CD4-positive, alpha-beta memory T cell (primary cell): ENCODE results near the gene LURAP1L. TPM values are rescaled to one million over a fixed set of nuclear protein-coding genes. Genes with fewer than 3 reads are reported as not detected.

ENCODE experiments used
- CTCF ChIA-PET: fragments of 350-600 bp; sonication (Branson Sonifier 250); formaldehyde crosslinking; loops from one replicate; lab custom pipeline; 2021; ENCODE audit warnings: inconsistent platforms; ENCODE audit not compliant: partially characterized antibody; lab: Charles Lee
- POLR2A ChIA-PET: fragments of 350-600 bp; sonication (Branson Sonifier 250); formaldehyde crosslinking; loops from one replicate; lab custom pipeline; 2021; ENCODE audit not compliant: partially characterized antibody; lab: Charles Lee
- DNase-seq, 5 donors: peaks; one replicate each; pipeline versions ENCODE4 v3.0.0 to v3.0.0-alpha.2; 2020 to 2022; ENCODE audit warnings: mixed read lengths in 1 of 5
- H3K27ac ChIP-seq: one replicate; pipeline ENCODE4 v1.7.0; 2013; ENCODE audit warnings: low read depth, low read length
- H3K27me3 ChIP-seq: 2 replicates; pipeline ENCODE4 v1.7.0; 2013; ENCODE audit warnings: mild to moderate bottlenecking, low read length, moderate library complexity; ENCODE audit not compliant: insufficient read depth
- H3K36me3 ChIP-seq: 2 replicates; pipeline ENCODE4 v1.7.0; 2013; ENCODE audit warnings: mild to moderate bottlenecking, low read length, moderate library complexity; ENCODE audit not compliant: insufficient read depth
- H3K4me1 ChIP-seq: 2 replicates; pipeline ENCODE4 v1.7.0; 2013; ENCODE audit warnings: mild to moderate bottlenecking, low read length, moderate library complexity; ENCODE audit not compliant: insufficient read depth
- H3K4me3 ChIP-seq, 2 donors: one replicate each; pipeline ENCODE4 v1.7.0; 2013; ENCODE audit warnings: low read length in 2 of 2, mild to moderate bottlenecking in 1 of 2
- H3K9me3 ChIP-seq, 2 donors: one replicate each; pipeline ENCODE4 v1.7.0; 2013; ENCODE audit warnings: low read length in 2 of 2, control low read depth in 1 of 2; ENCODE audit not compliant: control insufficient read depth in 1 of 2
- H3K27ac Mint-ChIP-seq, 7 donors: one replicate each; pipeline ENCODE4 v1.8.0; 2020 to 2021; ENCODE audit warnings: mixed read lengths in 7 of 7, mild to moderate bottlenecking in 6 of 7, inconsistent platforms in 3 of 7, moderate library complexity in 3 of 7
- H3K27me3 Mint-ChIP-seq, 2 donors: one replicate each; pipeline ENCODE4 v1.8.0; 2020 to 2021; ENCODE audit warnings: mixed read lengths in 2 of 2
- H3K36me3 Mint-ChIP-seq, 2 donors: one replicate each; pipeline ENCODE4 v1.8.0; 2020 to 2021; ENCODE audit warnings: mixed read lengths in 2 of 2, inconsistent platforms in 1 of 2, mild to moderate bottlenecking in 1 of 2
- H3K4me1 Mint-ChIP-seq, 4 donors: one replicate each; pipeline ENCODE4 v1.8.0; 2020 to 2021; ENCODE audit warnings: mixed read lengths in 4 of 4, mild to moderate bottlenecking in 1 of 4
- H3K4me3 Mint-ChIP-seq, 8 donors: one replicate each; pipeline ENCODE4 v1.8.0; 2020 to 2021; ENCODE audit warnings: mixed read lengths in 8 of 8, mild to moderate bottlenecking in 7 of 8, moderate library complexity in 6 of 8, inconsistent platforms in 3 of 8
- H3K9me3 Mint-ChIP-seq, 8 donors: one replicate each; pipeline ENCODE4 v1.8.0; 2020 to 2021; ENCODE audit warnings: mixed read lengths in 8 of 8, mild to moderate bottlenecking in 5 of 8, inconsistent platforms in 3 of 8, moderate library complexity in 1 of 8
- intact Hi-C: fragments of 100-400 bp; cut with micrococcal nuclease; formaldehyde crosslinking; loops from one replicate; pipeline ENCODE4 v1.15.1; 2023
- polyA plus RNA-seq, 2 donors: library from polyadenylated mRNA; unstranded; fragments of 300-500 nt; fragmentation: Illumina TruSeq; gene quantifications; one replicate each; pipeline ENCODE4 v1.2.3, GENCODE V29; 2021
- total RNA-seq, 2 experiments: library from RNA; stranded (reverse); gene quantifications; one replicate each; pipeline ENCODE4 v1.2.3, GENCODE V29; 2021

The LURAP1L gene
- total and polyA plus RNA-seq, 4 experiments from 2014 or later: not detected

DNA sequence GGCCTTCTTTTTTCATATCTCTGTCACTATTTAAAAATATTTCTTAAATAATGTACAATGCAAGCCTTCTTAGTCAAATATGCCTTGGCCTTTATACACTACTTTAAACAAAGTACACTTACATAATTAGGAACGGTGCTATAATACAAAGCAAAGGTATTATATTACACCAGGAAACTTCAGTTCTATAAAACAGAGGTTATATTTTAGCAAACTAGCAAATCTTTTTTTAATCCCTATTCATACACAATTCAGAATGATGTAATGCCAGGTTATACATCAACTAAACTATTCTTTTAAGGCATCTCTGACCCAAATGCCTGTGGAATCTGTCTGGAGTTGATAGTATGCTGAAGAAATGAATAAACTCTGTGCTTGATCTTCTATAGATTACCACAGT, 10.7 kb upstream of the LURAP1L start:
- no peaks in the 10 kb centered on the region for H3K4me1 ChIP-seq
- H3K27me3 ChIP-seq: no peaks in the 10 kb centered on the region
- Mint-ChIP-seq H3K27me3 (no peaks in the 10 kb centered on the region), H3K4me3 (no peak overlapping the region), H3K4me1 (no peaks in the 10 kb centered on the region), H3K9me3 (peaks cover 2 to 20% (median 9%) of the 10 kb centered on the region in 8 donors), H3K27ac (no peak overlapping the region), H3K36me3 (no peaks in the 10 kb centered on the region)
- H3K36me3 ChIP-seq: no peaks in the 10 kb centered on the region
- ChIA-PET POLR2A (no interaction called here), CTCF (no interaction called here)
- intact Hi-C loops: no loop called here
- no peak for DNase-seq
- no peak overlapping the region for H3K4me3 ChIP-seq
- H3K27ac ChIP-seq: no peak overlapping the region
- no peaks in the 10 kb centered on the region for H3K9me3 ChIP-seq

DNA sequence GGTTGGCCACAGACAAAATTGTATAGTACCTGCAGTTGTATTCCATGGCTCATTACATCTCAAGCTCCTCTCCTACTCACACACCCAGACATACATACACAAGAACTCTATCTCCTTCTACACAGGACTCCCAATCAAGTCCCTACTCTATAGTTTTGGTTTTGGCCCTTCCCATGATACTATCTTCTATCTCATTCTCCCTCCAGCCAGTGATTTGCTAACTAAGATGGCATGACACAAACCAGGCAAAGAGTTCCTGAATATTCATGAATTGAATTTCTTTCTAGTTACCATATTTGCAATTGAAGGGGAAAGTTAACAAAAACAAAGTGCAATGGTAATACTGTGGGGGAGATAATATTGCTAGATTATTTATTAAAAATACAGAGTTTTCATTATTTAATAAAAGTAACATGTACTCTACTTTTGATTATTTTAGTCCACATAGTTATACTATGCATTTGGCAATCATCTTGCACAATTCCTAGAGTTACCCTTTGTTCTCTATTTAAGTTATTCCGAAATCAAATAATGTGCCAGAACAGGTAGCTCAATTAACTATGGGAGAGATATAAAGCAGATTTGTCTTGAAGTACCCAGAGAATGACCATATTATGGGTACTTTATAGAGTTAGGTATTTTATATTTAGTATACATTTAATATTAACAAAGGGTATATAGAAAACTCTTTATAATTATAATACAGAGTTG, 9.6 kb upstream of the LURAP1L start:
- Histone ChIP-seq H3K27ac (no peak overlapping the region), H3K36me3 (no peaks in the 10 kb centered on the region), H3K4me1 (no peaks in the 10 kb centered on the region), H3K27me3 (no peaks in the 10 kb centered on the region), H3K4me3 (no peak overlapping the region), H3K9me3 (no peaks in the 10 kb centered on the region)
- POLR2A ChIA-PET: no interaction called here
- intact Hi-C loops: no loop called here
- no peaks in the 10 kb centered on the region for H3K27me3 Mint-ChIP-seq
- H3K36me3 Mint-ChIP-seq: no peaks in the 10 kb centered on the region
- H3K4me1 Mint-ChIP-seq: no peaks in the 10 kb centered on the region
- H3K27ac Mint-ChIP-seq: no peak overlapping the region
- CTCF ChIA-PET: no interaction called here
- DNase-seq: no peak
- H3K9me3 Mint-ChIP-seq: peaks cover 2 to 18% (median 12%) of the 10 kb centered on the region in 8 donors
- no peak overlapping the region for H3K4me3 Mint-ChIP-seq

DNA sequence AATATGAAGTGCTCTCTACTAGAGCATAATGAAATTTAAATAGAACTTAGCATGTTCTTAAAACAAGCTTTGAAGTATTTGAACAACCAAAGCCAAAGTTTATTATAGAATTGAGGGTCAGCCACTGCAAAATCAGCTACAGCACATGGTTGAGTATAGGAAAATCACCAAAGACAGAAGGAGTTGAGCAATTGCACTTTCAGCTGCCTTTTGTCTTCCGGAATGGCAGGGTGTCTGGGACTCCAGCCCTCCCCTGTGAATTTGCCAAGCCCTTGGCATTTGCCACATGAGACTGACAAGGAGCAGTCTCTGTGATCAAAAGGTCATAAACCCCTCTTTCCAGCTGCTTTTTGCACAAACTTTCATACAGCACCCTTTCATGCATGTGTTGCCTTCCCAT, 8.5 kb upstream of the LURAP1L start:
- no peaks in the 10 kb centered on the region for H3K36me3 Mint-ChIP-seq
- Histone ChIP-seq H3K27ac (no peak overlapping the region), H3K9me3 (no peaks in the 10 kb centered on the region), H3K4me3 (no peak overlapping the region), H3K4me1 (no peaks in the 10 kb centered on the region), H3K36me3 (no peaks in the 10 kb centered on the region), H3K27me3 (no peaks in the 10 kb centered on the region)
- ChIA-PET CTCF (no interaction called here), POLR2A (no interaction called here)
- H3K27me3 Mint-ChIP-seq: no peaks in the 10 kb centered on the region
- no peak overlapping the region for H3K4me3 Mint-ChIP-seq
- no peak for DNase-seq
- no peak overlapping the region for H3K27ac Mint-ChIP-seq
- no peaks in the 10 kb centered on the region for H3K4me1 Mint-ChIP-seq
- H3K9me3 Mint-ChIP-seq: peaks cover 2 to 18% (median 12%) of the 10 kb centered on the region in 8 donors
- intact Hi-C loops: no loop called here

DNA sequence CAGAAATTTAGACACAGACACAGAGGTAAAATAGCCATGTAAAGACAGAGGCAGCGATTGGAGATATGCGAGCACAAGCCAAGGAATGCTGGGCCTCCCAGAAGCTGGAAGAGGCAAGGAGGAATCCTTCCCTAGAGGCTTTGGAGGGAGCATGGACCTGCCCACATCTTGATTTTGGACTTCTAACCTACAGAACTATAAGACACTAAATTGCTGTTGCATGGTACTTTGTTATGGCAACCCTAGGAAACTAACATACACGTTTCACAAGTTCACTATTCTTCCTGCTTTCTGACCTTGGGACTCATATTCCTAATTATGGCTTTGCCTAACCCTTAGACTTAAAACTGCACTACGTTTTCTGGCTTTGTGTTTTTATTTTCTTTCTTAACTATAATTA, 4.6 kb upstream of the LURAP1L start:
- no peak for DNase-seq
- no peak overlapping the region for H3K27ac Mint-ChIP-seq
- peaks cover 0 to 5% (median 1%) of the 10 kb centered on the region in 4 donors for H3K4me1 Mint-ChIP-seq
- H3K4me3 ChIP-seq: no peak overlapping the region
- no peak overlapping the region for H3K4me3 Mint-ChIP-seq
- no peaks in the 10 kb centered on the region for H3K36me3 Mint-ChIP-seq
- no peaks in the 10 kb centered on the region for H3K27me3 ChIP-seq
- ChIA-PET CTCF (no interaction called here), POLR2A (no interaction called here)
- no peaks in the 10 kb centered on the region for H3K4me1 ChIP-seq
- no peaks in the 10 kb centered on the region for H3K36me3 ChIP-seq
- H3K27me3 Mint-ChIP-seq: peaks cover 5 to 6% of the 10 kb centered on the region in 2 donors
- H3K27ac ChIP-seq: no peak overlapping the region
- H3K9me3 ChIP-seq: no peaks in the 10 kb centered on the region
- intact Hi-C loops: no loop called here
- H3K9me3 Mint-ChIP-seq: peaks cover 2 to 14% (median 5%) of the 10 kb centered on the region in 8 donors

DNA sequence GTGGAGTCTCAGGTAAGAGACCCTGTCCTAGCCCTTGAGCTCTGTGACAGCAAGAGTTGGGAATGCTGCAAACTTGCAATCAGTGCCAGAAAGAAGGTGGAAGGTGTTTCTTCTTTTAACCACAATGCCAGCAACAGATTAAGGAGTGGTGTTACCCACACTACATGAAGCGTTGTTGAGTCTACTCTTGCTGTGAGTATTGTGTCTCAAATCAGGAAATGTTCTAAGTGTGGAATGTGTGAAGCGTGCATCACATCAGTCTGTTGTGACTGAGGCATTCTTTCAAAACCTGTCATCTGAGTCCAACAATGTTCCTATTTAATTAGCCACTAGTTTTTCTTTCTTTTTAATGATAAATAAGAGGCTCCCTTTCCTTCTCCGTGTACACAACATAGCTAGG, 2.9 kb upstream of the LURAP1L start:
- Mint-ChIP-seq H3K36me3 (no peaks in the 10 kb centered on the region), H3K4me1 (peaks cover 0 to 13% (median 2%) of the 10 kb centered on the region in 4 donors), H3K27ac (no peak overlapping the region), H3K4me3 (no peak overlapping the region), H3K9me3 (peaks cover 0 to 22% (median 8%) of the 10 kb centered on the region in 8 donors), H3K27me3 (peaks cover 11 to 12% of the 10 kb centered on the region in 2 donors)
- no peaks in the 10 kb centered on the region for H3K4me1 ChIP-seq
- no peak for DNase-seq
- ChIA-PET POLR2A (no interaction called here), CTCF (no interaction called here)
- no peaks in the 10 kb centered on the region for H3K9me3 ChIP-seq
- no peak overlapping the region for H3K4me3 ChIP-seq
- no peaks in the 10 kb centered on the region for H3K36me3 ChIP-seq
- no peak overlapping the region for H3K27ac ChIP-seq
- H3K27me3 ChIP-seq: no peaks in the 10 kb centered on the region
- intact Hi-C loops: no loop called here

DNA sequence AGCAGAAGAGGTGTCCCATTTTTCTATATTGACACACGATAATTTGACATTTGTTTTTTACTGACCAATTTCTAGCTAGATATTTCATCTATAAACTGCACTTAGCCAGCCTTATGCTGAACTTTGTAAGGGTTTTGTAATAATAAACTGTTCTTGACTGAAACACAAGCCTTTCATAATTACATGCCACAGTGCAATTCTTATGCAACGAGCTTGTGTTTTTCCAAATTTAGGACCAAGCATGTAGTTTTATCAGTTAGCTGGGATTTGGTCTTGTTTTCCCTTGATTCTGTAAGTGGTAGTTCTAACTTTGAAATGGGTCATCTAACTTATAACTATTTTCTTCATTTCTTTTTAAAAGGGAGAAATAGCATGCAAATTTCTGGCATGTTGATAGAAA, 1.3 kb upstream of the LURAP1L start:
- no peaks in the 10 kb centered on the region for H3K9me3 ChIP-seq

DNA sequence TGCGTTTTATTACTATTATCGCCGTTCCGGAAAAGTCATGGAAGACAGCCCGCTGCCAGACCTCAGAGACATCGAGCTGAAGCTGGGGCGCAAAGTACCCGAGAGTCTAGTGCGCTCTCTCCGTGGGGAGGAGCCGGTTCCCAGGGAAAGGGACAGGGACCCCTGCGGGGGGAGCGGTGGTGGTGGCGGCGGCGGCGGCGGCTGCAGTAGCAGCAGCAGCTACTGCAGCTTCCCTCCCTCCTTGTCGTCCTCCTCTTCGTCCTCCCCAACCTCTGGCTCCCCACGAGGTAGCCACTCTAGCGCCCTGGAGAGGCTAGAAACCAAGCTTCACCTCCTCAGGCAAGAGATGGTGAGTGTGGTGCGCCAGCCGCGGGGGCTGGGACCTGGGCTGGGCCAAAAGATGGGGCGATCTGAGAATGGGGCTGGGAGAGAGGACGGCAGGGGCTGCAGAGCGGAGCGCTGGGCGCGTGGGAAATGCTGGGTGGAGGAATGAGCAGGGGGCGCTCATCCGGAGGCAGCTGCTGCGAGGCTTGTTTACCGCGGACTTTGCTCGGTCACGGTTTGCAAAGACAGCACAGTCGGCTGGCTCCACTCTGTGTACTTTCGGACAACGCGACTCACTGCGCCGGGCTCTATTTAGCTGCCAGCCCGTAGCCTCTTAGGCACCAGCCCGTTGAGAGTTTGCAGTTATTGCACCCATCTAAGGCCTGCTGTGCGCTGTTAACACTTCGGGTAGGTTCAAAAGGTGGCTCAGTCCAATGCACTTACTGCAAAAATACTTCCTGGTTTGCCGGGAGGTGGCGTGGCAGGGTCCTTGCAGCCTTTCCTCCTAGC, 1.1 kb downstream of the LURAP1L start:
- peaks cover 0 to 22% (median 9%) of the 10 kb centered on the region in 8 donors for H3K9me3 Mint-ChIP-seq
- ChIA-PET POLR2A (no interaction called here), CTCF (no interaction called here)
- Histone ChIP-seq H3K4me1 (no peaks in the 10 kb centered on the region), H3K36me3 (no peaks in the 10 kb centered on the region), H3K27ac (no peak overlapping the region), H3K9me3 (no peaks in the 10 kb centered on the region), H3K27me3 (no peaks in the 10 kb centered on the region), H3K4me3 (no peak overlapping the region)
- no peaks in the 10 kb centered on the region for H3K36me3 Mint-ChIP-seq
- peaks cover 11 to 12% of the 10 kb centered on the region in 2 donors for H3K27me3 Mint-ChIP-seq
- no peak for DNase-seq
- peaks cover 0 to 13% (median 2%) of the 10 kb centered on the region in 4 donors for H3K4me1 Mint-ChIP-seq
- intact Hi-C loops: no loop called here
- H3K27ac Mint-ChIP-seq: peak overlapping the region in 1 of 7 donors; percentile 43
- peak overlapping the region in 1 of 8 donors; percentile 64 for H3K4me3 Mint-ChIP-seq

More for the DNA sequence above, 1.3 kb upstream of the LURAP1L start:
- Histone ChIP-seq H3K36me3 (no peaks in the 10 kb centered on the region), H3K4me3 (no peak overlapping the region), H3K27me3 (no peaks in the 10 kb centered on the region), H3K27ac (no peak overlapping the region), H3K4me1 (no peaks in the 10 kb centered on the region)
- no peaks in the 10 kb centered on the region for H3K36me3 Mint-ChIP-seq
- peaks cover 0 to 22% (median 10%) of the 10 kb centered on the region in 8 donors for H3K9me3 Mint-ChIP-seq
- no peak for DNase-seq
- peaks cover 11 to 12% of the 10 kb centered on the region in 2 donors for H3K27me3 Mint-ChIP-seq
- ChIA-PET CTCF (no interaction called here), POLR2A (no interaction called here)
- H3K27ac Mint-ChIP-seq: no peak overlapping the region
- no peak overlapping the region for H3K4me3 Mint-ChIP-seq
- intact Hi-C loops: no loop called here
- peaks cover 0 to 13% (median 2%) of the 10 kb centered on the region in 4 donors for H3K4me1 Mint-ChIP-seq
